ENCODE data around the gene GLT8D2. TPM values are rescaled to one million over a fixed set of nuclear protein-coding genes. Genes with fewer than 3 reads are reported as not detected.
"Not testable (repeated sequence)": the region's sequence is repeated elsewhere in the genome, so short reads cannot be mapped to it uniquely, and the experiment has no call there.

The GLT8D2 gene
- total and polyA plus RNA-seq, 3 donors from 2014 or later: 5.7 to 17.3 (median 8.1) TPM

DNA sequence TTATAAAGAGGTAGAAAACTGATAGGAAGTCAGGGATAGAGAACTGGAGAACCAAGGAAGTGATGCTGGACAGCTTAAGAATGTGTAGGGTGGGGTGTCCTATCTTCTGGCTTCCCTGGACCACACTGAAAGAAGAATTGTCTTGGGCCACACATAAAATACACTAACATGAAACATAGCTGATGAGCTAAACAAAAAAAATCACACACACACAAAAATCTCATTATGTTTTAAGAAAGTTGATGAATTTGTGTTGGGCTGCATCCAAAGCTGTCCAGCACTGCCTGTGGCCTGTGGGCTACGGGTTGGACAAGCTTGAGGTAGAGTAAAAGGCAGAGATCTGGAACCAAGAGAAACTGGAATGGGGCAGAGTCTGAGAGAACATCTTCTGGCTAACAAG, 7.4 kb downstream of the GLT8D2 start:
- WGBS, 2 donors: 78 to 100% methylated on average over 1 of the region's 1 CpG
- no peak for DNase-seq

DNA sequence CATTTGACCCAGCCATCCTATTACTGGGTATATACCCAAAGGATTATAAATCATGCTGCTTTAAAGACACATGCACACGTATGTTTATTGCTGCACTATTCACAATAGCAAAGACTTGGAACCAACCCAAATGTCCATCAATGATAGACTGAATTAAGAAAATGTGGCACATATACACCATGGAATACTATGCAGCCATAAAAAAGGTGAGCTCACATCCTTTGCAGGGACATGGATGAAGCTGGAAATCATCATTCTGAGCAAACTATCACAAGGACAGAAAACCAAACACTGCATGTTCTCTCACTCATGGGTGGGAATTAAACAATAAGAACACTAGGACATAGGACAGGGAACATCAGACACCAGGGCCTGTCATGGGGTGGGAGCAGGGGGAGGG, 10.2 kb downstream of the GLT8D2 start:
- H3K4me3 ChIP-seq; H3K36me3 ChIP-seq (ENCODE audit: low read depth, missing control alignments); H3K27ac ChIP-seq; intact Hi-C loops (cut with DNase I; ENCODE audit: low total_unique reads); H3K4me1 ChIP-seq; DNase-seq; H3K9me3 ChIP-seq; H3K27me3 ChIP-seq: not testable (repeated sequence)
- 95 to 100% methylated on average over 1 of the region's 1 CpG for WGBS, 2 donors

More for the DNA sequence above, 7.4 kb downstream of the GLT8D2 start:
- TF ChIP-seq, protein P1, sequence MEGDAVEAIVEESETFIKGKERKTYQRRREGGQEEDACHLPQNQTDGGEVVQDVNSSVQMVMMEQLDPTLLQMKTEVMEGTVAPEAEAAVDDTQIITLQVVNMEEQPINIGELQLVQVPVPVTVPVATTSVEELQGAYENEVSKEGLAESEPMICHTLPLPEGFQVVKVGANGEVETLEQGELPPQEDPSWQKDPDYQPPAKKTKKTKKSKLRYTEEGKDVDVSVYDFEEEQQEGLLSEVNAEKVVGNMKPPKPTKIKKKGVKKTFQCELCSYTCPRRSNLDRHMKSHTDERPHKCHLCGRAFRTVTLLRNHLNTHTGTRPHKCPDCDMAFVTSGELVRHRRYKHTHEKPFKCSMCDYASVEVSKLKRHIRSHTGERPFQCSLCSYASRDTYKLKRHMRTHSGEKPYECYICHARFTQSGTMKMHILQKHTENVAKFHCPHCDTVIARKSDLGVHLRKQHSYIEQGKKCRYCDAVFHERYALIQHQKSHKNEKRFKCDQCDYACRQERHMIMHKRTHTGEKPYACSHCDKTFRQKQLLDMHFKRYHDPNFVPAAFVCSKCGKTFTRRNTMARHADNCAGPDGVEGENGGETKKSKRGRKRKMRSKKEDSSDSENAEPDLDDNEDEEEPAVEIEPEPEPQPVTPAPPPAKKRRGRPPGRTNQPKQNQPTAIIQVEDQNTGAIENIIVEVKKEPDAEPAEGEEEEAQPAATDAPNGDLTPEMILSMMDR (IDR thresholded peaks at IDR 0.05): no peak
- TF ChIP-seq POLR2A (IDR thresholded peaks at IDR 0.05): no peak
- H3K9me3 ChIP-seq: no peaks in the 10 kb centered on the region
- H3K36me3 ChIP-seq (ENCODE audit: low read depth, missing control alignments): no peaks in the 10 kb centered on the region
- H3K27ac ChIP-seq: no peak overlapping the region
- H3K4me3 ChIP-seq: no peak overlapping the region
- H3K27me3 ChIP-seq: no peaks in the 10 kb centered on the region
- intact Hi-C loops (cut with DNase I; ENCODE audit: low total_unique reads): no loop called here
- peaks cover 6% of the 10 kb centered on the region for H3K4me1 ChIP-seq

DNA sequence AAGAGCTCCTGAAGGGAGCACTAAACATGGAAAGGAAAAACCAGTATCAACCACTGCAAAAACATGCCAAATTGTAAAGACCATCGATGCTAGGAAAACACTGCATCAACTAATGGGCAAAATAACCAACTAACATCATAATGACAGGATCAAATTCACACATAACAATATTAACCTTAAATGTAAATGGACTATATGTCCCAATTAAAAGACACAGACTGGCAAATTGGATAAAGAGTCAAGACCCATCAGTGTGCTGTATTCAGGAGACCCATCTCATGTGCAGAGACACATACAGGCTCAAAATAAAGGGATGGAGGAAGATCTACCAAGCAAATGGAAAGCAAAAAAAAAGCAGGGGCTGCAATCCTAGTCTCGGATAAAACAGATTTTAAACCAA, 13.8 kb downstream of the GLT8D2 start:
- H3K27me3 ChIP-seq; H3K4me1 ChIP-seq; H3K36me3 ChIP-seq (ENCODE audit: low read depth, missing control alignments); H3K4me3 ChIP-seq; DNase-seq; H3K27ac ChIP-seq; intact Hi-C loops (cut with DNase I; ENCODE audit: low total_unique reads); H3K9me3 ChIP-seq: not testable (repeated sequence)
- 86 to 96% methylated on average over 2 of the region's 2 CpGs for WGBS, 2 donors

DNA sequence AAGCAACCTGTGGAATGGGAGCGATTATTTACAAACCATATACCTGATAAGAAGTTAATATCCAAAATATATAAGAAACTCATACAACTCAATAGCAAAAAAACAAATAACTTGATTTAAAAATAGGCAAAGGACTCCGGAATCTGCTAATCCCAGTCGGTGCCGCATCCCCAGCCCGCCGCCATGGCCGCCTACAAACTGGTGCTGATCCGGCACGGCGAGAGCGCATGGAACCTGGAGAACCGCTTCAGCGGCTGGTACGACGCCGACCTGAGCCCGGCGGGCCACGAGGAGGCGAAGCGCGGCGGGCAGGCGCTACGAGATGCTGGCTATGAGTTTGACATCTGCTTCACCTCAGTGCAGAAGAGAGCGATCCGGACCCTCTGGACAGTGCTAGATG, 19.4 kb downstream of the GLT8D2 start:
- intact Hi-C loops (cut with DNase I; ENCODE audit: low total_unique reads); H3K27me3 ChIP-seq; H3K4me3 ChIP-seq; DNase-seq; H3K27ac ChIP-seq; H3K4me1 ChIP-seq; H3K36me3 ChIP-seq (ENCODE audit: low read depth, missing control alignments); H3K9me3 ChIP-seq: not testable (repeated sequence)
- WGBS, 2 donors: 56 to 66% methylated on average over 16 to 25 of the region's 27 CpGs

DNA sequence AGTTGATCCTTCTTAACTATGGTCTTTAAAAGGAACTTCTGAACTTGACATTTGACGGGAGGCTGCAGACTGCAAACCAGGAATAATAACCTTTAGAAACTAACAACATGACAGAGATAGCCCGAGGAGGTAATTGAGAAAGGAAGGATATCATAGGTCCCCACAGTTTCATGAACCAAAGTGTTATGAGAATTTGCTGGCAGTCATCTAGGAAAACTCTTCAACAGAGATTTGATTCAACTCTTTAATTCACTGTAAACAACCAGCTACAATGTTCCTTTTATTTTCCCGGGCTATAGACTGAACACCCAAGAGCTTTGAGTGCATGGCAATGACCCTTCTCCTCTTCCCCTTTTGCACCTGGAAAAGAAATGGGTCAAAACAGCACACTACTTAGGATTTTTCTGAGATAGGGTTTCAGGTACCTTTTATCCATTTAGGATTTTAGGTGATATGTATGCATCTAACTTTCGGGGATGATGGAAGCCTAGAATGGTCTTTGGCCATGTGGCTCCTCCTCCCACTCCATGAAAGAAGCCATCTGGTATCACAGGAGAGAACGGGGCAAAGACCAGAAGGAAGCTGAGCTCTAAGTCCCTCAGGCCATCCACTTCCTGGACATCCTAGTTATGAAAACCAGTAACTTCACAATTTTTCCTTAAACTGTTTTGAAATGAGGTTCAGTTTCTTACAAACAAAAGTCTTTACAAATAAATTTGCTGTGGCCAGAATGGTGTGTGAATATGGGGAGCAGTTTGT, 23.0 kb downstream of the GLT8D2 start:
- DNase-seq: no peak
- TF ChIP-seq POLR2A (IDR thresholded peaks at IDR 0.05): no peak
- TF ChIP-seq, protein P1 (IDR thresholded peaks at IDR 0.05): no peak
- H3K9me3 ChIP-seq: no peaks in the 10 kb centered on the region
- no peaks in the 10 kb centered on the region for H3K27me3 ChIP-seq
- WGBS, 2 donors: 69 to 72% methylated on average over 5 of the region's 5 CpGs
- intact Hi-C loops (cut with DNase I; ENCODE audit: low total_unique reads): no loop called here
- H3K4me1 ChIP-seq: no peaks in the 10 kb centered on the region
- H3K36me3 ChIP-seq (ENCODE audit: low read depth, missing control alignments): no peaks in the 10 kb centered on the region
- no peak overlapping the region for H3K4me3 ChIP-seq
- H3K27ac ChIP-seq: no peak overlapping the region

DNA sequence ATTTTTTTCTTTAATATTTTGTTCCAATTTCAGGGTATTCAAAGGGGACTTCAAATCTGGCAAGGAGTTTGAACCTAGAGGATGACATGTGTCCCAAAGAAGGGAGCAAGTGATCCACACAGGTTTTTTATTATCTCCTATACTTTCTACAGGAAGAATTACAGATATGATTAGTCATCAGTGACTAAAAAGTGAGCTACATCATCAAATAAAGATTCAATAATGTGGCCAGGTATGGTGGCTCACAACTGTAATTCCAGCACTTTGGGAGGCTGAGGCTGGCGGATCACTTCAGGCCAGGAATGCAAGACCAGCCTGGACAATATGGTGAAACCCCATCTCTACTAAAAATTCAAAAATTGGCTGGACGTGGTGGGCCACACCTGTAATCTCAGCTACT, 24.2 kb downstream of the GLT8D2 start:
- H3K9me3 ChIP-seq: no peaks in the 10 kb centered on the region

More for the DNA sequence above, 24.2 kb downstream of the GLT8D2 start:
- Histone ChIP-seq H3K4me3 (no peak overlapping the region), H3K36me3 (ENCODE audit: low read depth, missing control alignments) (no peaks in the 10 kb centered on the region), H3K27me3 (no peaks in the 10 kb centered on the region), H3K4me1 (no peaks in the 10 kb centered on the region), H3K27ac (no peak overlapping the region)
- TF ChIP-seq POLR2A (IDR thresholded peaks at IDR 0.05): no peak
- TF ChIP-seq, protein P1 (IDR thresholded peaks at IDR 0.05): no peak
- intact Hi-C loops (cut with DNase I; ENCODE audit: low total_unique reads): no loop called here
- 92 to 95% methylated on average over 2 of the region's 2 CpGs for WGBS, 2 donors
- no peak for DNase-seq

Measured in testis (tissue), 3 donors.